Osteoblast (primary cell): ENCODE data around the gene ZNF576. TPM values are rescaled to one million over a fixed set of nuclear protein-coding genes. Genes with fewer than 3 reads are reported as not detected.

Experiments
- DNase-seq: peaks from one replicate; pipeline ENCODE4 v3.0.0; 2011; ENCODE audit warnings: low spot score, mixed read lengths; ENCODE audit not compliant: insufficient read length; ENCODE audit errors: missing footprints
- H2AFZ ChIP-seq: 2 replicates; pipeline ENCODE4 v1.6.0; 2011; ENCODE audit warnings: mild to moderate bottlenecking, low read length
- H3K27ac ChIP-seq: 2 replicates; pipeline ENCODE4 v1.5.1; 2011; ENCODE audit warnings: mild to moderate bottlenecking, low read depth, low read length, moderate library complexity
- H3K27me3 ChIP-seq: 2 replicates; pipeline ENCODE4 v1.6.0; 2012; ENCODE audit warnings: mild to moderate bottlenecking, control low read depth, inconsistent platforms, low read length, moderate library complexity; ENCODE audit not compliant: insufficient read depth
- H3K36me3 ChIP-seq: 2 replicates; pipeline ENCODE4 v1.5.1; 2011; ENCODE audit warnings: mild to moderate bottlenecking, low read length, control low read depth, moderate library complexity; ENCODE audit not compliant: insufficient read depth
- H3K4me1 ChIP-seq: 2 replicates; pipeline ENCODE4 v1.5.1; 2011; ENCODE audit warnings: mild to moderate bottlenecking, low read length, control low read depth, moderate library complexity; ENCODE audit not compliant: insufficient read depth
- H3K4me2 ChIP-seq: 2 replicates; pipeline ENCODE4 v1.6.0; 2011; ENCODE audit warnings: mild to moderate bottlenecking, low read length; ENCODE audit not compliant: insufficient read depth
- H3K4me3 ChIP-seq: fragments of 200-600 bp; sonication (generic); 3 replicates; pipeline ENCODE4 v1.5.1; 2012; ENCODE audit warnings: mild to moderate bottlenecking, low read length, inconsistent platforms; ENCODE audit not compliant: insufficient read depth
- H3K79me2 ChIP-seq: 2 replicates; pipeline ENCODE4 v1.6.0; 2012; ENCODE audit warnings: mild to moderate bottlenecking, low read length, control low read depth, inconsistent platforms; ENCODE audit not compliant: insufficient read depth
- H3K9me3 ChIP-seq: 2 replicates; pipeline ENCODE4 v1.5.1; 2011; ENCODE audit warnings: low read depth, low read length, control low read depth
- H4K20me1 ChIP-seq: 2 replicates; pipeline ENCODE4 v1.6.0; 2012; ENCODE audit warnings: mild to moderate bottlenecking, low read length, control low read depth; ENCODE audit not compliant: insufficient read depth
- total RNA-seq: library from RNA; depleted of rRNA; stranded (reverse); fragments of >200 nt; gene quantifications from 2 replicates; pipeline ENCODE4 v1.2.3, GENCODE V29; 2012
- TF ChIP-seq, protein P1 (sequence below): IDR thresholded peaks from 2 replicates; pipeline ENCODE4 v1.5.1; 2011; ENCODE audit warnings: mild to moderate bottlenecking, low read depth, low read length, moderate library complexity; ENCODE audit errors: extremely low read depth

The ZNF576 gene
- total RNA-seq, 1 donor, result 9.4 TPM

DNA sequence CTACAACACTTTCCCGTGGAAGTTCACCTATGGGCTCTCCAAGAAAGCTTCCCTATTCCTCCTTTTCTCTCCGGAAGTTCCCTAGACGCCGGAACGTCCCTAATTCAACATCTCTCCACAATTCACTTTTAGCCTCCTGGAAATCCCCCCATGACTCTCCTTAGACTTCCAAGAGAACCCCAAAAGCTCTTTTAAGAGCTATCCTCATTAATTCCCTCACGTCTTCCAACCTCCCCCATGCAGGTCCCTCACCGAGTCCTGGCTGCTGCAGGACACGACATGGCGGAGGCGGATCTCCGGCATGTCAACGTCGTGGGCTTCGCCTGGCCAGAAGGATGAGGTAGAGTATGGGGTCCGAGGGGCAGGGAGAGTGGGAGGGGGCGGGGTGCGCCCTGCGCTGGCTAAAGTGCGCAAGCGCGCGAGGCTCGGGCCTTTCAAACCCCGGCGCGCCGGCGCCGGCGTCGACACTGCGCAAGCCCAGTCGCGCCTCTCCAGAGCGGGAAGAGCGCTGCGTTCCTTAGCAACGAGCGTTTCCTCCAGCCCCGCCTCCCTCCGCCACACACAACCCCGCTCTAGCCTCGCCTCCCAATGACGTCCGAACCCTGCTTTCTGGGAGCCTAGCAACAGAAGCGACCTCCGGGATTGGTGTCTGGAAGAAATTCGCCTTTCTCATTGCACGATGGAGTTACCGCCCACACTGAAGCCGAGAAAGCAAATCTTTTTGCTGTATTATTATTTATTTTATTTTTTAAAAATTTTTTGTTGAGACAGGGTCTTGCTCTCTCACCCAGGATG, 21.0 kb upstream of the ZNF576 start, which contains the start of the genes PINLYP and XRCC1:
PINLYP (plus strand) TSS at position 646 of the 795 bp plus-strand sequence. CDS start 1,391 bp downstream, outside the sequence.
XRCC1 (minus strand) TSS at position 372 of the 795 bp plus-strand sequence; CDS start at position 303, 69 bp downstream.
- Histone ChIP-seq H2AFZ (peak within 1 kb of the TSS; percentile 98), H3K27me3 (no peaks in the 10 kb centered on the region), H3K4me2 (peak within 1 kb of the TSS; percentile 97), H3K4me3 (peak within 1 kb of the TSS; percentile 100), H3K9me3 (no peaks in the 10 kb centered on the region), H3K36me3 (no peaks in the 10 kb centered on the region), H3K4me1 (peaks cover 18% of the 10 kb centered on the region), H3K79me2 (peaks cover 38% of the 10 kb centered on the region), H3K27ac (peak within 1 kb of the TSS; percentile 84), H4K20me1 (no peaks in the 10 kb centered on the region)
- TF ChIP-seq, protein P1, sequence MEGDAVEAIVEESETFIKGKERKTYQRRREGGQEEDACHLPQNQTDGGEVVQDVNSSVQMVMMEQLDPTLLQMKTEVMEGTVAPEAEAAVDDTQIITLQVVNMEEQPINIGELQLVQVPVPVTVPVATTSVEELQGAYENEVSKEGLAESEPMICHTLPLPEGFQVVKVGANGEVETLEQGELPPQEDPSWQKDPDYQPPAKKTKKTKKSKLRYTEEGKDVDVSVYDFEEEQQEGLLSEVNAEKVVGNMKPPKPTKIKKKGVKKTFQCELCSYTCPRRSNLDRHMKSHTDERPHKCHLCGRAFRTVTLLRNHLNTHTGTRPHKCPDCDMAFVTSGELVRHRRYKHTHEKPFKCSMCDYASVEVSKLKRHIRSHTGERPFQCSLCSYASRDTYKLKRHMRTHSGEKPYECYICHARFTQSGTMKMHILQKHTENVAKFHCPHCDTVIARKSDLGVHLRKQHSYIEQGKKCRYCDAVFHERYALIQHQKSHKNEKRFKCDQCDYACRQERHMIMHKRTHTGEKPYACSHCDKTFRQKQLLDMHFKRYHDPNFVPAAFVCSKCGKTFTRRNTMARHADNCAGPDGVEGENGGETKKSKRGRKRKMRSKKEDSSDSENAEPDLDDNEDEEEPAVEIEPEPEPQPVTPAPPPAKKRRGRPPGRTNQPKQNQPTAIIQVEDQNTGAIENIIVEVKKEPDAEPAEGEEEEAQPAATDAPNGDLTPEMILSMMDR, result no peak
- peak; percentile 98 for DNase-seq

DNA sequence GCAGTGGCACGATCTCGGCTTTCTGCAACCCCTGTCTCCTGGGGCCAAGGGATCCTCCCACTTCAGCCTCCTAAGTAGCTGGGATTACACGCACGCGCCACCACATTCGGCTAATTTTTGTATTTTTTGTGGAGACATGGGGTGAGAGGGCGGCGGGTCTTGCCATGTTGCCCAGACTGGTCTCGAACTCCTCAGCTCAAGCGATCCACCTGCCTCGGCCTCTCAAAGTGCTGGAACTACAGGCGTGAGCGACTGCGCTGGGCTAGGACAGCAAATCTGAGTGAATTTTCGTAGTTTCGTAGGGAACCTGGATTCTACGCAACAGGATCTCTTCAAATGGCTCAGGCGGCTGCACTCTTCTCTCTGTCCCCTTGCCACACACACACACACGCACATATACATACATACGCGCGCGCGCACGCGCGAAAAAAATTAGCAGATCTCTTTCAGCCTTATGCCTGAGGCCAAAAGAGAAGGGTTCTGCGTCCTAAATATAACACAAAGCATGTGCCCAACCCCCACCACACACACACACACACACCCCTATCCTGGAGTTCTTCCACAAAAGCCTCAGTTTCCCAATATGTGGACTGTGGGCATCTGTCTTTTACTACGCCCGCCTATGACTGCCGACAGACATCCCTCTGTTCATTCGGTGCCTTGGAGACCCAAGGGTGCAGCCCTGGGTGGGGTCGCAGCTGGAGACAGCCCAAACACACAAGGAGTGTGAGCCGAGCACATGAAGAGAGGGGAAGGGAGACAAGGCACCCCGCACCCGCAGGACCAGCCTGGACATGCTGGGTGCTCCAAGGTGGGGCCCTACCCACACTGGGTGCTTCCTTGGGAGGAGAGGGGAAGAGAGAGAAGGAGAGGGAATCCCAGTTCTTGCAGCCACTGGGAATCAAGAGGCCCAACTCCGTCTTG, 20.2 kb upstream of the ZNF576 start:
- Histone ChIP-seq H3K27ac (peak overlapping the region; percentile 84), H4K20me1 (no peaks in the 10 kb centered on the region), H3K4me1 (peaks cover 18% of the 10 kb centered on the region), H3K4me3 (peak overlapping the region; percentile 100), H2AFZ (peak overlapping the region; percentile 93), H3K9me3 (no peaks in the 10 kb centered on the region), H3K36me3 (no peaks in the 10 kb centered on the region), H3K27me3 (no peaks in the 10 kb centered on the region), H3K4me2 (peak overlapping the region; percentile 97), H3K79me2 (peaks cover 30% of the 10 kb centered on the region)
- DNase-seq, result peak; percentile 15
- TF ChIP-seq, protein P1, result no peak

DNA sequence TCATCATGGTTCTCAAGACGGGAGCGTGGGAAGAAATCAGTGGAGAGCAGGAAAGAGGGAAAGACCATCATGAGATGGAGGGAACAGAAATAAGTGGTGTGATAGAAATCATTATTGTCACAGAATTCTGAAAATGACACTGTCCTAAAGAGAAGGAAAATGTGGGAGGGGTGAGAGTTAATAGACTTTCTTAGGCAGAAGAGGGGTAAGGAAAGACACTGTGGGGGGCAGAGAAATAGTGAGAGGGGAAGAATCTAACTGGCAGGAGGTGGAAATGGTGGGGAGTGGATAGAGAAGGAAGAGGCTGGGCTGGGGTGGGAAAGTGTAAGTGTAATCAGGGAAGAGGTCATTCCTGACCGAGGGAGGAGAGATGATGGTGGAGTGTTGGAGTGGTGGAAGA, 17.6 kb upstream of the ZNF576 start:
- Histone ChIP-seq H3K27me3 (no peaks in the 10 kb centered on the region), H3K4me2 (no peak overlapping the region), H3K27ac (no peak overlapping the region), H3K4me3 (no peak overlapping the region), H3K79me2 (peaks cover 12% of the 10 kb centered on the region), H2AFZ (no peak overlapping the region), H4K20me1 (no peaks in the 10 kb centered on the region), H3K36me3 (no peaks in the 10 kb centered on the region), H3K9me3 (no peaks in the 10 kb centered on the region), H3K4me1 (peaks cover 7% of the 10 kb centered on the region)
- peak; percentile 29 for DNase-seq
- TF ChIP-seq, protein P1, result no peak
